H1 (cell line): Measurements from ENCODE around the gene MDC1. TPM values are rescaled to one million over a fixed set of nuclear protein-coding genes. Genes with fewer than 3 reads are reported as not detected.

Source experiments
- CTCF ChIA-PET: fragments of 300-600 bp; sonication (Branson Sonifier 250); formaldehyde crosslinking; loops from one replicate; lab custom pipeline; 2021; ENCODE audit not compliant: partially characterized antibody; lab: Charles Lee
- POLR2A ChIA-PET: fragments of 300-600 bp; sonication (Branson Sonifier 250); formaldehyde crosslinking; loops from one replicate; lab custom pipeline; 2021; ENCODE audit warnings: inconsistent platforms; ENCODE audit not compliant: partially characterized antibody; lab: Charles Lee
- DNase-seq, 2 experiments: peaks; one replicate each; pipeline versions ENCODE4 v3.0.0 to v3.0.0-alpha.2; 2010 to 2022; ENCODE audit warnings: low spot score in 2 of 2, low read depth in 1 of 2, mixed read lengths in 1 of 2
- FAIRE-seq: peaks from 2 replicates; lab custom pipeline; 2011; peaks lifted over from hg19 to GRCh38; lab: Jason Lieb, UNC
- H2AFZ ChIP-seq: 2 replicates; pipeline ENCODE4 v1.8.1; 2012; ENCODE audit warnings: low read length, inconsistent platforms
- H2AK5ac ChIP-seq: 2 replicates; pipeline ENCODE4 v1.6.1; 2013; ENCODE audit warnings: low read depth, low read length
- H2BK120ac ChIP-seq: replicated peaks from 2 replicates; pipeline ENCODE3; 2013; ENCODE audit warnings: low read depth, low read length, inconsistent platforms
- H2BK12ac ChIP-seq: 2 replicates; pipeline ENCODE4 v1.6.1; 2013; ENCODE audit warnings: low read depth, low read length
- H2BK15ac ChIP-seq: 2 replicates; pipeline ENCODE4 v1.6.1; 2013; ENCODE audit warnings: low read length
- H2BK20ac ChIP-seq: 2 replicates; pipeline ENCODE4 v1.6.1; 2013; ENCODE audit warnings: low read length
- H2BK5ac ChIP-seq: 2 replicates; pipeline ENCODE4 v1.6.1; 2013; ENCODE audit warnings: low read depth, low read length
- H3K14ac ChIP-seq: 2 replicates; pipeline ENCODE4 v1.6.1; 2013; ENCODE audit warnings: inconsistent platforms; ENCODE audit not compliant: insufficient read length
- H3K18ac ChIP-seq: 2 replicates; pipeline ENCODE4 v1.6.1; 2013; ENCODE audit warnings: low read length; ENCODE audit errors: extremely low read depth
- H3K23ac ChIP-seq: 2 replicates; pipeline ENCODE4 v1.6.1; 2013; ENCODE audit warnings: inconsistent platforms; ENCODE audit not compliant: insufficient read length
- H3K23me2 ChIP-seq: 2 replicates; pipeline ENCODE4 v1.6.1; 2013; ENCODE audit warnings: low read depth, low read length
- H3K27ac ChIP-seq: 2 replicates; pipeline ENCODE4 v1.6.1; 2011; ENCODE audit warnings: low read depth, low read length, inconsistent platforms
- H3K27me3 ChIP-seq, 4 experiments: replicated peaks in 1 of 4; 1 replicate in 1 of 4; 2 replicates in 3 of 4; pipeline versions ENCODE4 v1.6.1 to v1.8.1; 2011 to 2013; ENCODE audit warnings: low read length in 3 of 4, mild to moderate bottlenecking in 3 of 4, inconsistent platforms in 2 of 4, mixed read lengths in 2 of 4, moderate library complexity in 1 of 4; ENCODE audit not compliant: control insufficient read depth in 3 of 4, insufficient read depth in 3 of 4; ENCODE audit errors: extremely low read depth in 1 of 4
- H3K36me3 ChIP-seq, 4 experiments: 2 replicates each; pipeline versions ENCODE4 v1.6.1 to v1.8.1; 2011 to 2013; ENCODE audit warnings: mild to moderate bottlenecking in 4 of 4, low read length in 3 of 4, moderate library complexity in 2 of 4, control low read depth in 1 of 4, inconsistent platforms in 1 of 4; ENCODE audit not compliant: insufficient read depth in 4 of 4, control insufficient read depth in 2 of 4
- H3K4ac ChIP-seq: replicated peaks from 2 replicates; pipeline ENCODE3; 2013; ENCODE audit warnings: low read length, low read depth, mixed read lengths, inconsistent platforms; ENCODE audit not compliant: insufficient read length
- H3K4me1 ChIP-seq, 4 experiments: replicated peaks in 1 of 4; 1 replicate in 1 of 4; 2 replicates in 3 of 4; pipeline versions ENCODE4 v1.6.1 to v1.8.1; 2011 to 2013; ENCODE audit warnings: low read length in 3 of 4, inconsistent platforms in 2 of 4, mixed read lengths in 1 of 4; ENCODE audit not compliant: insufficient read depth in 4 of 4, control insufficient read depth in 3 of 4
- H3K4me2 ChIP-seq, 2 experiments: 2 replicates each; pipeline versions ENCODE4 v1.6.1 to v1.8.1; 2011 to 2013; ENCODE audit warnings: low read depth in 2 of 2, low read length in 2 of 2, control low read depth in 1 of 2, inconsistent platforms in 1 of 2, mild to moderate bottlenecking in 1 of 2; ENCODE audit not compliant: insufficient read depth in 1 of 2
- H3K4me3 ChIP-seq, 4 experiments: fragments of 200-600, 300-600 bp in 1 of 4; sonication (generic), shearing (Covaris generic), sonication (Bioruptor Twin) in 1 of 4; 2 replicates each; pipeline versions ENCODE4 v1.5.1 to v1.8.1; 2011 to 2016; ENCODE audit warnings: low read length in 4 of 4, low read depth in 3 of 4, control low read depth in 2 of 4, inconsistent platforms in 2 of 4, mild to moderate bottlenecking in 2 of 4, mixed read lengths in 1 of 4, moderate library complexity in 1 of 4; ENCODE audit not compliant: insufficient read depth in 2 of 4; ENCODE audit errors: extremely low read depth in 1 of 4
- H3K56ac ChIP-seq: replicated peaks from 2 replicates; pipeline ENCODE3; 2013; ENCODE audit warnings: low read depth, mild to moderate bottlenecking, mixed read lengths, low read length, inconsistent platforms; ENCODE audit not compliant: insufficient read length
- H3K79me1 ChIP-seq: 2 replicates; pipeline ENCODE4 v1.6.1; 2013; ENCODE audit warnings: low read depth, low read length, control low read depth
- H3K79me2 ChIP-seq, 2 experiments: 2 replicates each; pipeline versions ENCODE4 v1.6.1 to v1.8.1; 2012 to 2013; ENCODE audit warnings: low read length in 2 of 2, mild to moderate bottlenecking in 2 of 2, inconsistent platforms in 1 of 2; ENCODE audit not compliant: insufficient read depth in 2 of 2, control insufficient read depth in 1 of 2
- H3K9ac ChIP-seq, 4 experiments: replicated peaks in 1 of 4; 1 replicate in 1 of 4; 2 replicates in 3 of 4; pipeline versions ENCODE4 v1.6.1 to v1.8.1; 2011 to 2013; ENCODE audit warnings: low read depth in 3 of 4, low read length in 3 of 4, control low read depth in 2 of 4, mild to moderate bottlenecking in 2 of 4, moderate library complexity in 2 of 4, inconsistent platforms in 1 of 4; ENCODE audit errors: extremely low read depth in 1 of 4
- H3K9me3 ChIP-seq, 2 experiments: 2 replicates each; pipeline versions ENCODE4 v1.6.1 to v1.8.1; 2012 to 2013; ENCODE audit warnings: mild to moderate bottlenecking in 2 of 2, moderate library complexity in 2 of 2, control low read depth in 1 of 2, inconsistent platforms in 1 of 2, low read depth in 1 of 2, low read length in 1 of 2, mixed read lengths in 1 of 2; ENCODE audit not compliant: insufficient read depth in 2 of 2
- H4K20me1 ChIP-seq, 2 experiments: replicated peaks in 1 of 2; 2 replicates each; pipeline versions ENCODE3 to v1.8.1; 2011 to 2013; ENCODE audit warnings: inconsistent platforms in 2 of 2, low read length in 2 of 2, mild to moderate bottlenecking in 1 of 2; ENCODE audit not compliant: insufficient read depth in 2 of 2, control insufficient read depth in 1 of 2
- H4K5ac ChIP-seq: 2 replicates; pipeline ENCODE4 v1.6.1; 2013; ENCODE audit warnings: low read length, low read depth, mixed read lengths, inconsistent platforms; ENCODE audit not compliant: insufficient read length
- H4K8ac ChIP-seq: 2 replicates; pipeline ENCODE4 v1.8.0; 2013; ENCODE audit warnings: mild to moderate bottlenecking, moderate library complexity, low read length, inconsistent platforms; ENCODE audit not compliant: insufficient read depth; ENCODE audit errors: extremely low read depth
- H4K91ac ChIP-seq: replicated peaks from 2 replicates; pipeline ENCODE3; 2013; ENCODE audit warnings: low read length, mixed read lengths, inconsistent platforms; ENCODE audit not compliant: insufficient read length
- CHD2 ChIP-seq: IDR thresholded peaks from 2 replicates; pipeline ENCODE4 v1.6.1; 2012; ENCODE audit warnings: low read length, improper control_type of control experiment
- GTF2F1 ChIP-seq: IDR thresholded peaks from 2 replicates; pipeline ENCODE4 v1.6.1; 2012; ENCODE audit warnings: low read depth, low read length, improper control_type of control experiment, borderline replicate concordance
- HDAC6 ChIP-seq: IDR thresholded peaks from one replicate; pipeline ENCODE4 v1.7.1; 2012; ENCODE audit warnings: low read depth, mild to moderate bottlenecking, inconsistent platforms, low read length, moderate library complexity
- POLR2AphosphoS5 ChIP-seq: IDR thresholded peaks from 2 replicates; pipeline ENCODE4 v1.6.1; 2011; ENCODE audit warnings: low read depth, low read length
- SP4 ChIP-seq: IDR thresholded peaks from 2 replicates; pipeline ENCODE4 v1.6.1; 2012; ENCODE audit warnings: low read length, inconsistent platforms
- SRF ChIP-seq: IDR thresholded peaks from 2 replicates; pipeline ENCODE4 v1.6.1; 2011; ENCODE audit warnings: mild to moderate bottlenecking, low read depth, low read length, moderate library complexity
- YY1 ChIP-seq: IDR thresholded peaks from 2 replicates; pipeline ENCODE4 v1.6.1; 2011; ENCODE audit warnings: low read depth, mild to moderate bottlenecking, low read length
- WGBS, 2 experiments: shearing (Covaris generic) in 1 of 2; methylation state at CpG; one replicate each; pipeline versions ENCODE4 v1.1.6 to v1.1.7; 2013 to 2015; ENCODE audit warnings: low lambda C conversion rate in 2 of 2, mixed read lengths in 2 of 2, inconsistent platforms in 1 of 2, low coverage in 1 of 2, missing lambda C conversion rate in 1 of 2; ENCODE audit not compliant: insufficient replicate concordance in 2 of 2, insufficient coverage in 1 of 2, insufficient read length in 1 of 2; ENCODE audit errors: extremely low coverage in 1 of 2, missing lambda C conversion rate in 1 of 2; 5-methylcytosine and 5-hydroxymethylcytosine counted together
- polyA plus RNA-seq, 7 experiments: library from polyadenylated mRNA; depleted of rRNA in 3 of 7; stranded (reverse) in 5 of 7; unstranded in 2 of 7; fragments of >200 nt in 5 of 7; fragments of 200-250 nt in 2 of 7; gene quantifications; 1 replicate in 5 of 7; 2 replicates in 1 of 7; 4 replicates in 1 of 7; pipeline versions ENCODE4 v1.2.1 to v1.2.3, GENCODE V29; 2011 to 2013; ENCODE audit warnings: missing spikeins in 2 of 7, mixed read lengths in 2 of 7
- total RNA-seq: library from RNA; stranded (reverse); fragmentation: NEBNext Ultra II Directional; extraction: Animal tissue kit (Norgen Biotek cat#: 25700); gene quantifications from 2 replicates; pipeline ENCODE4 v1.2.1, GENCODE V29; 2021
- TF ChIP-seq, protein P1 (sequence below): IDR thresholded peaks from 2 replicates; pipeline ENCODE4 v1.6.1; 2012; ENCODE audit warnings: inconsistent platforms

The MDC1 gene
- total and polyA plus RNA-seq, 2 of the 8 experiments (the other 6 are each of a cell fraction or from before 2014, with no cell fraction given), result 29.9 to 81.1 TPM

DNA sequence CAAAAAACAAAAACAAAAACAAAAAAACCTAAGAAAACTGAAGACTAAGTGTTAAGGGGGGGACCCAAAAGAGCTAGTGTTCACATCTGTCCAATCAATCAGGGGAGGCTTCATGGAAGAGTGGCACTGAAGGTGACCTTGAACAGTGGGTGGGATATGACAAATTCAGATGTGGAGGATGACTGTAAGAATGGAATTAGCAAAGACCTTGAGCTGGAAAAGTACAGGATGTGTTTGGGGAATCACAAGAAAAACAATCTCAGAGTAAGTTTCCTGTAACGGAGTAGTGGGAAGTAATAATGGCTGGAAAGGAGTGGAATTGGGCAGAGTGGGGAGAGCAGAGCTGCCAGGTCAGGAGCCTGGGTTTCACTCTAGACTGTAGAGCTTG, 30.2 kb upstream of the MDC1 start:
- no peak overlapping the region for H2BK5ac ChIP-seq
- H3K36me3 ChIP-seq, result no peaks in the 10 kb centered on the region
- no peak overlapping the region for H3K9ac ChIP-seq
- H4K5ac ChIP-seq, result no peak overlapping the region
- peaks cover 15% of the 10 kb centered on the region; the same call in 1 of the 2 replicates for H3K23me2 ChIP-seq
- no peaks in the 10 kb centered on the region for H3K79me1 ChIP-seq
- H3K27me3 ChIP-seq, result no peaks in the 10 kb centered on the region; a peak in 1 of 7 replicates
- no peak overlapping the region for H2BK20ac ChIP-seq
- H3K4me1 ChIP-seq, result peaks cover 0 to 7% (median 2%) of the 10 kb centered on the region in 4 experiments; a peak in 5 of 7 replicates
- H3K14ac ChIP-seq, result no peak overlapping the region
- no peak overlapping the region for H2AK5ac ChIP-seq
- no peak overlapping the region for H2AFZ ChIP-seq
- no peak overlapping the region for H2BK12ac ChIP-seq
- no peak overlapping the region for H3K18ac ChIP-seq
- no peak overlapping the region for H3K23ac ChIP-seq
- 88% methylated on average over 1 of the region's 1 CpG; no CpG with 5 or more reads in 1 of the 2 experiments for WGBS, 2 experiments
- H3K4ac ChIP-seq, result no peak overlapping the region
- no peak overlapping the region for H2BK120ac ChIP-seq
- H3K79me2 ChIP-seq, result no peaks in the 10 kb centered on the region
- no peak overlapping the region for H3K56ac ChIP-seq
- no peak overlapping the region for H2BK15ac ChIP-seq
- H4K8ac ChIP-seq, result no peak overlapping the region
- POLR2A ChIA-PET, result interaction anchor here (1.0 to 1.9 kb wide), 8 partner anchors 10 to 425 kb away, joined by 3 to 7 read pairs (median 4); no protein-coding TSS in a partner anchor
- no peak overlapping the region for H3K27ac ChIP-seq
- H3K9me3 ChIP-seq, result no peaks in the 10 kb centered on the region
- no peak for FAIRE-seq
- no peak overlapping the region for H4K91ac ChIP-seq
- H4K20me1 ChIP-seq, result peaks cover 0 to 1% of the 10 kb centered on the region in 2 experiments
- no peak overlapping the region for H3K4me3 ChIP-seq
- CTCF ChIA-PET, result interaction anchor here (0.7 to 2.0 kb wide), 10 partner anchors 16 to 323 kb away, joined by 3 to 11 read pairs (median 3); no protein-coding TSS in a partner anchor
- H3K4me2 ChIP-seq, result no peak overlapping the region
- DNase-seq, result no peak
- no peak for TF ChIP-seq SP4
- no peak for TF ChIP-seq CHD2
- TF ChIP-seq YY1, result no peak
- no peak for TF ChIP-seq SRF
- no peak for TF ChIP-seq POLR2AphosphoS5
- TF ChIP-seq, protein P1, sequence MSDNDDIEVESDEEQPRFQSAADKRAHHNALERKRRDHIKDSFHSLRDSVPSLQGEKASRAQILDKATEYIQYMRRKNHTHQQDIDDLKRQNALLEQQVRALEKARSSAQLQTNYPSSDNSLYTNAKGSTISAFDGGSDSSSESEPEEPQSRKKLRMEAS, result no peak
- TF ChIP-seq GTF2F1, result no peak
- no peak for TF ChIP-seq HDAC6
